Gastroesophageal sphincter (tissue), 4 donors: Measurements from ENCODE around the gene SLC43A1. TPM values are rescaled to one million over a fixed set of nuclear protein-coding genes. Genes with fewer than 3 reads are reported as not detected.

ENCODE experiments used
- ATAC-seq: fragments of 150-250 bp; one replicate; pipeline ENCODE4 v1.9.1; 2016; ENCODE audit warnings: mild to moderate bottlenecking, moderate library complexity
- H3K27ac ChIP-seq, 4 donors: fragments of 200-600 bp; sonication (generic) in 3 of 4; 1 replicate in 3 of 4; 2 replicates in 1 of 4; pipeline ENCODE4 v1.5.1; 2016 to 2019
- H3K27me3 ChIP-seq: fragments of 200-600 bp; sonication (generic); one replicate; pipeline ENCODE4 v1.5.1; 2019
- H3K36me3 ChIP-seq, 2 donors: fragments of 200-600 bp; sonication (generic); one replicate each; pipeline ENCODE4 v1.5.1; 2019; ENCODE audit warnings: control low read depth in 1 of 2
- H3K4me1 ChIP-seq, 3 donors: fragments of 200-600 bp; sonication (generic); 1 replicate in 2 of 3; 2 replicates in 1 of 3; pipeline ENCODE4 v1.5.1; 2016 to 2019; ENCODE audit warnings: control low read depth in 2 of 3
- H3K4me3 ChIP-seq, 2 donors: fragments of 200-600 bp; sonication (generic); one replicate each; pipeline ENCODE4 v1.5.1; 2019; ENCODE audit warnings: mild to moderate bottlenecking in 1 of 2, moderate library complexity in 1 of 2
- H3K9me3 ChIP-seq, 3 donors: fragments of 200-600 bp; sonication (generic); one replicate each; pipeline ENCODE4 v1.5.1; 2017 to 2019; ENCODE audit warnings: control low read depth in 2 of 3
- EP300 ChIP-seq: sonication (generic); formaldehyde crosslinking; IDR thresholded peaks from one replicate; pipeline ENCODE4 v1.6.1; 2017; ENCODE audit warnings: antibody characterized with exemption, mild to moderate bottlenecking
- POLR2A ChIP-seq, 2 donors: fragments of 450-650 bp; IDR thresholded peaks; one replicate each; pipeline ENCODE4 v1.6.1; 2017; ENCODE audit warnings: antibody characterized with exemption in 2 of 2, mild to moderate bottlenecking in 2 of 2, moderate library complexity in 1 of 2
- POLR2AphosphoS5 ChIP-seq: sonication (generic); formaldehyde crosslinking; IDR thresholded peaks from one replicate; pipeline ENCODE4 v1.6.1; 2017; ENCODE audit warnings: antibody characterized with exemption
- WGBS, 2 donors: methylation state at CpG; one replicate each; pipeline ENCODE4 v1.1.5; 2018; ENCODE audit warnings: low coverage in 1 of 2; 5-methylcytosine and 5-hydroxymethylcytosine counted together
- total RNA-seq, 4 donors: library from RNA; depleted of rRNA; stranded (reverse); fragments of >200 nt; gene quantifications; one replicate each; pipeline ENCODE4 v1.1.0, GENCODE V29; 2016
- TF ChIP-seq, protein P1 (sequence below), 4 experiments: fragments of 200-600 bp in 2 of 4; fragments of 450-650 bp in 2 of 4; sonication (generic) in 1 of 4; IDR thresholded peaks; one replicate each; pipeline ENCODE4 v1.5.1; 2017 to 2019; ENCODE audit warnings: antibody characterized with exemption in 4 of 4, mild to moderate bottlenecking in 2 of 4, moderate library complexity in 2 of 4

Gene SLC43A1
- 10 to 100 TPM; 14.8 to 36.6 (median 19.7) TPM for total RNA-seq

DNA sequence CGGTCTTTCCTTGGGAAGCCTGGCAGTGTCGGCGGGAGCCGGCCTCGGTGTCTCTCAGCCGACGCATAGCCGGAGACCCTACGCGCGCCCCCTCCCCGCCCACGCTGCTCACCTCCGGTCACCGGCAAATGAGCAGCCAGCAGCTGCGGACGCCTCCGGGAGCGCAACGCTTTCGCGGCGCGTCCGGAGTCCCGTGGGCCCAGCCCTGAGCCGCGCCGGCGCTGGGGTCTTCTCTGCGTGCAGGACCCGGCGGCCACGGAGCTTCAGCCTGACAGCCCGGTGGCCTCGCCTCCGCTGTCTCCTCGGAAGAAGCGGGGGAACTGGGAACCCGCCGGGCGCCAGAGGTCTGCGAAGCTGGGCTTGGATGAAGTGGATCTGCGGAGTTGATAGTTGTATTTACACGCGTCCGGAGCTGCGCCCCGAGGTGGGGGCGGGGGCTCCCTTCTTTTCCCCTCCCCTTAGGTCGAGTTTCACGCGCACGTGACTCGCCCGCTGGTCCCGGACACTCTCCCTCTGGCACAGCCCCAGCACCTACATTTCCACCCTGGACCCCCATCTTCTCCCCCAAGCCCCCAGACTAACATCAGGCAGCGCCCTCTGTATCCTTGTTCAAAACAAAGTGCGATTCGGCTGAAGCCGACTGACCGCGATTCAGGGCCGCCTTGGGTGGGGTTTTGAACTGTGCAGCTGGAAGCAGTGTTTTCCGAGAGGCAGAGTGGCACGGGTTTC, at the start of gene SLC43A1:
Gene SLC43A1, minus strand, starts transcription at position 371 of the 729 bp plus-strand sequence. CDS start 1,591 bp downstream, outside the sequence.
- peak within 1 kb of the TSS; percentile 85 to 98 for H3K4me3 ChIP-seq
- H3K27me3 ChIP-seq, result no peaks in the 10 kb centered on the region
- peaks cover 0 to 8% of the 10 kb centered on the region in 2 donors for H3K36me3 ChIP-seq
- WGBS, 2 donors, result 0% methylated on average over 3 to 16 of the region's 66 CpGs
- TF ChIP-seq, protein P1, sequence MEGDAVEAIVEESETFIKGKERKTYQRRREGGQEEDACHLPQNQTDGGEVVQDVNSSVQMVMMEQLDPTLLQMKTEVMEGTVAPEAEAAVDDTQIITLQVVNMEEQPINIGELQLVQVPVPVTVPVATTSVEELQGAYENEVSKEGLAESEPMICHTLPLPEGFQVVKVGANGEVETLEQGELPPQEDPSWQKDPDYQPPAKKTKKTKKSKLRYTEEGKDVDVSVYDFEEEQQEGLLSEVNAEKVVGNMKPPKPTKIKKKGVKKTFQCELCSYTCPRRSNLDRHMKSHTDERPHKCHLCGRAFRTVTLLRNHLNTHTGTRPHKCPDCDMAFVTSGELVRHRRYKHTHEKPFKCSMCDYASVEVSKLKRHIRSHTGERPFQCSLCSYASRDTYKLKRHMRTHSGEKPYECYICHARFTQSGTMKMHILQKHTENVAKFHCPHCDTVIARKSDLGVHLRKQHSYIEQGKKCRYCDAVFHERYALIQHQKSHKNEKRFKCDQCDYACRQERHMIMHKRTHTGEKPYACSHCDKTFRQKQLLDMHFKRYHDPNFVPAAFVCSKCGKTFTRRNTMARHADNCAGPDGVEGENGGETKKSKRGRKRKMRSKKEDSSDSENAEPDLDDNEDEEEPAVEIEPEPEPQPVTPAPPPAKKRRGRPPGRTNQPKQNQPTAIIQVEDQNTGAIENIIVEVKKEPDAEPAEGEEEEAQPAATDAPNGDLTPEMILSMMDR (IDR thresholded peaks at IDR 0.05), result peak in 1 of 4 experiments; percentile 5
- TF ChIP-seq POLR2A (IDR thresholded peaks at IDR 0.05), result peak; percentile 32 to 49
- no peak for TF ChIP-seq EP300
- TF ChIP-seq POLR2AphosphoS5, result peak; percentile 9
- no peaks in the 10 kb centered on the region for H3K9me3 ChIP-seq
- peak within 1 kb of the TSS; percentile 34 to 84 (median 80) for H3K27ac ChIP-seq
- H3K4me1 ChIP-seq, result peaks cover 0 to 29% (median 4%) of the 10 kb centered on the region in 3 donors
- ATAC-seq, result peak; percentile 78

DNA sequence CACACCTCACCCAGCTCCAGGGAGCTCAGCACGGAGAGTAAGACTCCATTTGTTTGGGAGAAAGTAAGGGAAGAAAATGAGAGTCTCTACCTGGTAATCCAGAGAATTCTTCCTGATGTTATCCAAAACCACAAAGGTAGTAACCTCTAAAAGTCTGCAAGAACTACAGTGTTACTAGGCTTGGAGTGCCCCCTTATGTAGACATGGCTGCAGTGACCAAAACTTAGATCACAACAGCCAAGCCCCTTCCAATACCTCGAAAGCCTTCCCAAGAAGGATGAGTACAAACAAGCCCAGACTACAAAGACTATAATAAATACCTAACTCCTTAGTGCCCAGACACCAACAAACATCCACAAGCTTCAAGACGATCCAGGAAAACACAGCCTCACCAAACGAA, 47.1 kb upstream of the SLC43A1 start:
- no peak overlapping the region for H3K27ac ChIP-seq

DNA sequence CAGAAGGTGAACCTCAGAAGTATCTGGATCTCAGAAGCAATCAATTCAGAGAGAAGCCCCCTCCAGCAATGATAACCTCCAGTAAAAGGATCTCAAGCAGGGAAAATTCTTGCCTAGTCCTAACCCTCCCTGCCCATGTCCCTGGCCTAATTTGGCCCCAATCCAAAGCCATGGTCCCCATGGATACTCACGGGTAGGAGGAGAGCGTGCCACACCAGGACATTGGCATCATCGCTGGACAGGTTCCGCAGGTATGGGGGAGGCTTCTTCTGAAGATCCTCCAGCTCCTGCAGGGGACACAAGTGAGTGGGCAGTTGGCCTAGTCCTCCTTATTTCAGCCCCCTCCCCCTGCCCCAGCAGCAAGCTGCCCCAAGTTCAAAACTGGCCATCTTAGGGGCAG, 44.6 kb upstream of the SLC43A1 start:
- no peak for ATAC-seq
- Histone ChIP-seq H3K27ac (no peak overlapping the region), H3K36me3 (peaks cover 0 to 52% of the 10 kb centered on the region in 2 donors), H3K27me3 (no peaks in the 10 kb centered on the region), H3K9me3 (no peaks in the 10 kb centered on the region), H3K4me1 (peaks cover 0 to 15% (median 0%) of the 10 kb centered on the region in 3 donors), H3K4me3 (no peak overlapping the region)
- WGBS, 2 donors, result no CpG with 5 or more reads among the region's 4 CpGs
- TF ChIP-seq, protein P1 (IDR thresholded peaks at IDR 0.05), result no peak
- no peak for TF ChIP-seq EP300
- TF ChIP-seq POLR2A (IDR thresholded peaks at IDR 0.05), result no peak
- TF ChIP-seq POLR2AphosphoS5, result no peak

More for the DNA sequence above, 47.1 kb upstream of the SLC43A1 start:
- ATAC-seq, result no peak
- Histone ChIP-seq H3K9me3 (no peaks in the 10 kb centered on the region), H3K4me3 (no peak overlapping the region), H3K27me3 (no peaks in the 10 kb centered on the region), H3K4me1 (peaks cover 3 to 34% (median 9%) of the 10 kb centered on the region in 3 donors), H3K36me3 (peaks cover 0 to 27% of the 10 kb centered on the region in 2 donors)
- WGBS, 2 donors, result 55 to 57% methylated on average over 2 to 3 of the region's 4 CpGs
- TF ChIP-seq POLR2AphosphoS5 (no peak), EP300 (no peak), POLR2A (IDR thresholded peaks at IDR 0.05) (no peak)
- TF ChIP-seq, protein P1 (IDR thresholded peaks at IDR 0.05), result no peak

DNA sequence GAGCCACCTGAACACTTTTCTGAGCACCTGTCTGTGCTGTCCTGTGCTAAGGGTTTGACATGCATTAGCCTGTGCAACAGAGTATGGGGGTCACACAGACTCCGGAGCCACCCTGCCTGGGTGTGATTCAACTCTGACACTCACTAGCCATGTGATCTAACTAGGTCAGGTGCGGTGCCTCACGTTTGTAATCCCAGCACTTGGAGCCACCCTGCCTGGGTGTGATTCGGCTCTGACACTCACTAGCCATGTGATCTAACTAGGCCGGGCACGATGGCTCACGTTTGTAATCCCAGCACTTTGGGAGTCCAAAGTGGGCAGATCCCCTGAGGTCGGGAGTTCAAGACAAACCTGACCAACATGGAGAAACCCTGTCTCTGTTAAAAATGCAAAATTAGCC, 40.5 kb upstream of the SLC43A1 start:
- WGBS, 2 donors, result 75% methylated on average over 2 of the region's 8 CpGs; no CpG with 5 or more reads in 1 of the 2 donors
- Histone ChIP-seq H3K27ac (no peak overlapping the region), H3K36me3 (peaks cover 0 to 93% of the 10 kb centered on the region in 2 donors), H3K27me3 (no peaks in the 10 kb centered on the region), H3K4me3 (no peak overlapping the region), H3K4me1 (no peaks in the 10 kb centered on the region), H3K9me3 (no peaks in the 10 kb centered on the region)
- ATAC-seq, result no peak
- TF ChIP-seq POLR2AphosphoS5, result no peak
- TF ChIP-seq, protein P1 (IDR thresholded peaks at IDR 0.05), result no peak
- no peak for TF ChIP-seq EP300
- no peak for TF ChIP-seq POLR2A (IDR thresholded peaks at IDR 0.05)

DNA sequence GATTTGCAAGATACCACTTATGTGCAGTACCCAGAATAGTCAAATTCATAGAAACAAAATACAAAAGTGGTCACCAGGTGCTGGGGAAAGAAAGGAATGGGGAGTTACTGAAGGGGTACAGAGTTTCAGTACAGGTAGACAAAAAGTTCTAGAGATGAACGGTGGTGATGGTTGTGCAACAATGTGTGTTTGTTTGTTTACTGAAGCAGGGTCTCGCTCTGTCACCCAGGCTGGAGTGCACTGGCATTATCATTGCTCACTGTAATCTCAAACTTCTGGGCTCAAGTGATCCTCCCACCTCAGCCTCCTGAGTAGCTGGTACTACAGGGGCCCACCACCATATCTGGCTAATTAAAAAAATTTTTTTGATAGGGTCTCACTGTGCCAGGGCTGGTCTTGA, 39.9 kb upstream of the SLC43A1 start:
- no peaks in the 10 kb centered on the region for H3K9me3 ChIP-seq
- 82 to 88% methylated on average over 1 to 2 of the region's 2 CpGs for WGBS, 2 donors
- no peak overlapping the region for H3K4me3 ChIP-seq
- TF ChIP-seq POLR2AphosphoS5, result no peak
- TF ChIP-seq, protein P1 (IDR thresholded peaks at IDR 0.05), result no peak
- TF ChIP-seq EP300, result no peak
- TF ChIP-seq POLR2A (IDR thresholded peaks at IDR 0.05), result no peak
- peaks cover 0 to 98% of the 10 kb centered on the region in 2 donors for H3K36me3 ChIP-seq
- no peaks in the 10 kb centered on the region for H3K4me1 ChIP-seq
- no peak overlapping the region for H3K27ac ChIP-seq
- ATAC-seq, result no peak
- H3K27me3 ChIP-seq, result no peaks in the 10 kb centered on the region
